Smooth muscle cell (in vitro differentiated cells): ENCODE data around the gene LMO2. TPM values are rescaled to one million over a fixed set of nuclear protein-coding genes. Genes with fewer than 3 reads are reported as not detected.

ENCODE experiments used
- DNase-seq: peaks from one replicate; lab custom pipeline; 2025; ENCODE audit not compliant: unreplicated experiment; lab: John Stamatoyannopoulos, UW
- H2AFZ ChIP-seq: fragments of 200-600 bp; sonication (generic); 2 replicates; pipeline ENCODE4 v1.6.0; 2016; ENCODE audit warnings: antibody characterized with exemption, low read depth, mild to moderate bottlenecking
- H3F3A ChIP-seq: fragments of 200-600 bp; sonication (generic); 2 replicates; pipeline ENCODE4 v1.6.0; 2017; ENCODE audit warnings: antibody characterized with exemption, low read depth
- H3K27ac ChIP-seq: fragments of 200-600 bp; sonication (generic); 2 replicates; pipeline ENCODE4 v1.5.1; 2016; ENCODE audit warnings: low read depth, mild to moderate bottlenecking
- H3K27me3 ChIP-seq: fragments of 200-600 bp; sonication (generic); 2 replicates; pipeline ENCODE4 v1.6.1; 2016; ENCODE audit warnings: low read depth, mild to moderate bottlenecking
- H3K36me3 ChIP-seq: fragments of 200-600 bp; sonication (generic); 2 replicates; pipeline ENCODE4 v1.5.1; 2016; ENCODE audit warnings: low read depth
- H3K4me1 ChIP-seq: fragments of 200-600 bp; sonication (generic); 2 replicates; pipeline ENCODE4 v1.5.1; 2016; ENCODE audit warnings: low read depth
- H3K4me2 ChIP-seq: fragments of 200-600 bp; sonication (generic); 2 replicates; pipeline ENCODE4 v1.6.0; 2016; ENCODE audit warnings: mild to moderate bottlenecking
- H3K4me3 ChIP-seq: fragments of 200-600 bp; sonication (generic); 2 replicates; pipeline ENCODE4 v1.5.1; 2016; ENCODE audit warnings: mild to moderate bottlenecking
- H3K79me2 ChIP-seq: fragments of 200-600 bp; sonication (generic); 2 replicates; pipeline ENCODE4 v1.6.0; 2016; ENCODE audit warnings: low read depth, mild to moderate bottlenecking
- H3K9ac ChIP-seq: fragments of 200-600 bp; sonication (generic); 2 replicates; pipeline ENCODE4 v1.6.0; 2016; ENCODE audit warnings: low read depth
- H3K9me3 ChIP-seq: fragments of 200-600 bp; sonication (generic); replicated peaks from 2 replicates; pipeline ENCODE4 v1.5.1; 2016; ENCODE audit warnings: low read depth
- H4K20me1 ChIP-seq: fragments of 200-600 bp; sonication (generic); 2 replicates; pipeline ENCODE4 v1.6.0; 2016; ENCODE audit warnings: low read depth
- CTCF ChIP-seq: fragments of 200-600 bp; sonication (generic); IDR thresholded peaks from 2 replicates; pipeline ENCODE4 v1.5.1; 2017; ENCODE audit warnings: borderline replicate concordance, mild to moderate bottlenecking, antibody characterized with exemption; ENCODE audit not compliant: insufficient read depth, poor library complexity, severe bottlenecking
- WGBS: methylation state at CpG from one replicate; pipeline ENCODE4 v1.1.7; 2016; ENCODE audit warnings: low lambda C conversion rate; 5-methylcytosine and 5-hydroxymethylcytosine counted together
- polyA plus RNA-seq: library from polyadenylated mRNA; unstranded; fragments of >200 nt; fragmentation: Nextera tagmentation; extraction: Ambion mirVana; gene quantifications from 2 replicates; pipeline ENCODE4 v1.2.1, GENCODE V29; 2016
- total RNA-seq: library from RNA; depleted of rRNA; stranded (reverse); fragments of >200 nt; gene quantifications from 2 replicates; pipeline ENCODE4 v1.2.3, GENCODE V29; 2014

Gene LMO2
- total and polyA plus RNA-seq, 2 experiments from 2014 or later: 2.7 to 3.8 TPM

- Histone ChIP-seq H3K9me3 (no peaks in the 10 kb centered on the region), H4K20me1 (no peaks in the 10 kb centered on the region), H3K36me3 (no peaks in the 10 kb centered on the region), H3F3A (no peaks in the 10 kb centered on the region), H3K4me3 (no peak overlapping the region), H3K27me3 (no peaks in the 10 kb centered on the region), H3K4me2 (no peak overlapping the region), H3K79me2 (no peaks in the 10 kb centered on the region), H3K9ac (no peak overlapping the region), H2AFZ (no peak overlapping the region), H3K27ac (no peak overlapping the region), H3K4me1 (peaks cover 16% of the 10 kb centered on the region)
- 90% methylated on average over 6 of the region's 6 CpGs for WGBS
- TF ChIP-seq CTCF: no peak
- DNase-seq: no peak
These were observed 2.6 kb downstream of the LMO2 start for GRCh38 chr11:33889296-33889695.

- Histone ChIP-seq H3K36me3 (no peaks in the 10 kb centered on the region), H3K4me1 (peaks cover 12% of the 10 kb centered on the region), H3K27ac (no peak overlapping the region), H3F3A (no peaks in the 10 kb centered on the region), H3K27me3 (peaks cover 7% of the 10 kb centered on the region), H3K4me3 (no peak overlapping the region), H3K9me3 (no peaks in the 10 kb centered on the region), H4K20me1 (no peaks in the 10 kb centered on the region), H3K79me2 (no peaks in the 10 kb centered on the region), H3K9ac (no peak overlapping the region), H3K4me2 (no peak overlapping the region), H2AFZ (no peak overlapping the region)
- no peak for DNase-seq
- no peak for TF ChIP-seq CTCF
- WGBS: 93% methylated on average over 5 of the region's 5 CpGs
These were observed 4.0 kb downstream of the LMO2 start for GRCh38 chr11:33887886-33888285.

- H2AFZ ChIP-seq: no peak overlapping the region
- WGBS: 86% methylated on average over 3 of the region's 3 CpGs
- H3K27me3 ChIP-seq: peaks cover 12% of the 10 kb centered on the region
- no peak overlapping the region for H3K4me3 ChIP-seq
- H3K9ac ChIP-seq: no peak overlapping the region
- no peaks in the 10 kb centered on the region for H3K36me3 ChIP-seq
- no peaks in the 10 kb centered on the region for H3K4me1 ChIP-seq
- H3K27ac ChIP-seq: no peak overlapping the region
- no peaks in the 10 kb centered on the region for H4K20me1 ChIP-seq
- H3K79me2 ChIP-seq: no peaks in the 10 kb centered on the region
- H3K4me2 ChIP-seq: no peak overlapping the region
- no peaks in the 10 kb centered on the region for H3K9me3 ChIP-seq
- H3F3A ChIP-seq: no peaks in the 10 kb centered on the region
- no peak for DNase-seq
- TF ChIP-seq CTCF: no peak
These were observed 6.4 kb downstream of the LMO2 start for GRCh38 chr11:33885338-33886005.

- TF ChIP-seq CTCF: no peak
- 69% methylated on average over 3 of the region's 3 CpGs for WGBS
These were observed 7.3 kb downstream of the LMO2 start for GRCh38 chr11:33884601-33885000.

More at GRCh38 chr11:33884601-33885000, 7.3 kb downstream of the LMO2 start:
- no peaks in the 10 kb centered on the region for H3K4me1 ChIP-seq
- H3K9ac ChIP-seq: no peak overlapping the region
- no peak overlapping the region for H3K27ac ChIP-seq
- no peak overlapping the region for H2AFZ ChIP-seq
- peaks cover 12% of the 10 kb centered on the region for H3K27me3 ChIP-seq
- H3K4me3 ChIP-seq: no peak overlapping the region
- H3K36me3 ChIP-seq: no peaks in the 10 kb centered on the region
- H3K79me2 ChIP-seq: no peaks in the 10 kb centered on the region
- no peak for DNase-seq
- H4K20me1 ChIP-seq: no peaks in the 10 kb centered on the region
- no peaks in the 10 kb centered on the region for H3F3A ChIP-seq
- no peak overlapping the region for H3K4me2 ChIP-seq
- H3K9me3 ChIP-seq: no peaks in the 10 kb centered on the region
